Breast epithelium (tissue), 4 donors: ENCODE data around the gene CIB2. TPM values are rescaled to one million over a fixed set of nuclear protein-coding genes. Genes with fewer than 3 reads are reported as not detected.

Source experiments
- DNase-seq, 2 donors: peaks; one replicate each; pipeline ENCODE4 v3.0.0-alpha.2; 2019; ENCODE audit warnings: low spot score in 2 of 2
- H3K27ac ChIP-seq, 2 donors: fragments of 200-600 bp; sonication (generic) in 1 of 2; one replicate each; pipeline ENCODE4 v1.5.1; 2016 to 2019; ENCODE audit warnings: mild to moderate bottlenecking in 1 of 2
- H3K27me3 ChIP-seq, 2 donors: fragments of 200-600 bp; sonication (generic) in 1 of 2; one replicate each; pipeline versions ENCODE4 v1.5.1 to v1.6.0; 2017 to 2019; ENCODE audit warnings: control low read depth in 1 of 2, mild to moderate bottlenecking in 1 of 2
- H3K36me3 ChIP-seq: fragments of 200-600 bp; one replicate; pipeline ENCODE4 v1.5.1; 2019
- H3K4me1 ChIP-seq, 2 donors: fragments of 200-600 bp; sonication (generic); one replicate each; pipeline ENCODE4 v1.5.1; 2016 to 2019; ENCODE audit warnings: control low read depth in 1 of 2
- H3K4me3 ChIP-seq, 3 donors: fragments of 200-600 bp; sonication (generic); 1 replicate in 2 of 3; 2 replicates in 1 of 3; pipeline ENCODE4 v1.5.1; 2016 to 2019; ENCODE audit warnings: mild to moderate bottlenecking in 3 of 3, moderate library complexity in 2 of 3
- H3K9me3 ChIP-seq, 2 donors: fragments of 200-600 bp; sonication (generic) in 1 of 2; one replicate each; pipeline ENCODE4 v1.5.1; 2016 to 2019; ENCODE audit warnings: control low read depth in 1 of 2
- CTCF ChIP-seq, 3 donors: fragments of 450-650 bp; IDR thresholded peaks; one replicate each; pipeline ENCODE4 v1.5.1; 2016 to 2017; ENCODE audit warnings: antibody characterized with exemption in 3 of 3, mild to moderate bottlenecking in 3 of 3, moderate library complexity in 3 of 3
- POLR2A ChIP-seq: fragments of 450-650 bp; IDR thresholded peaks from one replicate; pipeline ENCODE4 v1.6.1; 2016; ENCODE audit warnings: antibody characterized with exemption, mild to moderate bottlenecking, moderate library complexity
- POLR2AphosphoS5 ChIP-seq, 3 donors: sonication (generic); formaldehyde crosslinking; IDR thresholded peaks; one replicate each; pipeline ENCODE4 v1.6.1; 2017; ENCODE audit warnings: antibody characterized with exemption in 3 of 3
- intact Hi-C: fragments of 100-400 bp; cut with DNase I; formaldehyde crosslinking; loops from one replicate; pipeline ENCODE4 v1.15.1; 2023; ENCODE audit warnings: low total_unique reads
- total RNA-seq, 3 donors: library from RNA; depleted of rRNA; stranded (reverse); fragments of >200 nt; gene quantifications; one replicate each; pipeline ENCODE4 v1.1.0, GENCODE V29; 2016

CIB2 gene
- total RNA-seq, 3 donors from 2014 or later = 2.9 to 5.8 (median 4.9) TPM

- Histone ChIP-seq H3K9me3 (no peaks in the 10 kb centered on the region), H3K36me3 (no peaks in the 10 kb centered on the region), H3K27me3 (no peaks in the 10 kb centered on the region), H3K4me3 (no peak overlapping the region), H3K4me1 (no peaks in the 10 kb centered on the region), H3K27ac (no peak overlapping the region)
- DNase-seq = peak in 1 of 2 donors; percentile 27
- TF ChIP-seq CTCF (IDR thresholded peaks at IDR 0.05) (no peak), POLR2AphosphoS5 (IDR thresholded peaks at IDR 0.05) (no peak), POLR2A (no peak)
- intact Hi-C loops = no loop called here
Measured at GRCh38 chr15:78097667-78098066, 33.6 kb downstream of the CIB2 start.

GRCh38 chr15:78093242-78094020 is 37.8 kb downstream of the CIB2 start:
- DNase-seq = no peak
- Histone ChIP-seq H3K36me3 (no peaks in the 10 kb centered on the region), H3K9me3 (no peaks in the 10 kb centered on the region), H3K27me3 (no peaks in the 10 kb centered on the region), H3K4me3 (no peak overlapping the region), H3K27ac (no peak overlapping the region), H3K4me1 (no peaks in the 10 kb centered on the region)
- intact Hi-C loops = no loop called here
- TF ChIP-seq CTCF (IDR thresholded peaks at IDR 0.05) (no peak), POLR2AphosphoS5 (IDR thresholded peaks at IDR 0.05) (no peak), POLR2A (no peak)

GRCh38 chr15:78092261-78093041 is 38.8 kb downstream of the CIB2 start, which contains the start of gene SH2D7:
Gene SH2D7 (plus strand): TSS chr15:78092561. CDS start chr15:78092585, 24 bp downstream.
- Histone ChIP-seq H3K9me3 (no peaks in the 10 kb centered on the region), H3K27ac (no peak within 1 kb of the TSS), H3K4me1 (no peaks in the 10 kb centered on the region), H3K27me3 (no peaks in the 10 kb centered on the region), H3K36me3 (no peaks in the 10 kb centered on the region), H3K4me3 (no peak within 1 kb of the TSS)
- intact Hi-C loops = no loop called here
- DNase-seq = no peak
- no peak for TF ChIP-seq CTCF (IDR thresholded peaks at IDR 0.05)
- TF ChIP-seq POLR2A = no peak
- TF ChIP-seq POLR2AphosphoS5 (IDR thresholded peaks at IDR 0.05) = no peak

GRCh38 chr15:78090422-78091063 is 40.7 kb downstream of the CIB2 start:
- Histone ChIP-seq H3K4me1 (no peaks in the 10 kb centered on the region), H3K27me3 (no peaks in the 10 kb centered on the region), H3K36me3 (no peaks in the 10 kb centered on the region), H3K4me3 (no peak overlapping the region), H3K27ac (no peak overlapping the region), H3K9me3 (no peaks in the 10 kb centered on the region)
- DNase-seq = no peak
- TF ChIP-seq POLR2A (no peak), CTCF (IDR thresholded peaks at IDR 0.05) (no peak), POLR2AphosphoS5 (IDR thresholded peaks at IDR 0.05) (no peak)
- intact Hi-C loops = no loop called here

GRCh38 chr15:78088773-78089080 is 42.5 kb downstream of the CIB2 start:
- no peaks in the 10 kb centered on the region for H3K36me3 ChIP-seq
- no peak overlapping the region for H3K4me3 ChIP-seq
- DNase-seq = no peak
- intact Hi-C loops = no loop called here
- no peaks in the 10 kb centered on the region for H3K27me3 ChIP-seq
- H3K9me3 ChIP-seq = no peaks in the 10 kb centered on the region
- no peak for TF ChIP-seq POLR2AphosphoS5 (IDR thresholded peaks at IDR 0.05)
- no peak for TF ChIP-seq POLR2A
- no peak for TF ChIP-seq CTCF (IDR thresholded peaks at IDR 0.05)
- no peak overlapping the region for H3K27ac ChIP-seq
- H3K4me1 ChIP-seq = no peaks in the 10 kb centered on the region
